H1 (cell line): ENCODE data around the gene FRMPD4. TPM values are rescaled to one million over a fixed set of nuclear protein-coding genes. Genes with fewer than 3 reads are reported as not detected.

Experiments
- CTCF ChIA-PET: fragments of 300-600 bp; sonication (Branson Sonifier 250); formaldehyde crosslinking; loops from one replicate; lab custom pipeline; 2021; ENCODE audit not compliant: partially characterized antibody; lab: Charles Lee
- POLR2A ChIA-PET: fragments of 300-600 bp; sonication (Branson Sonifier 250); formaldehyde crosslinking; loops from one replicate; lab custom pipeline; 2021; ENCODE audit warnings: inconsistent platforms; ENCODE audit not compliant: partially characterized antibody; lab: Charles Lee
- DNase-seq, 2 experiments: peaks; one replicate each; pipeline versions ENCODE4 v3.0.0 to v3.0.0-alpha.2; 2010 to 2022; ENCODE audit warnings: low spot score in 2 of 2, low read depth in 1 of 2, mixed read lengths in 1 of 2
- FAIRE-seq: peaks from 2 replicates; lab custom pipeline; 2011; peaks lifted over from hg19 to GRCh38; lab: Jason Lieb, UNC
- H2AFZ ChIP-seq: 2 replicates; pipeline ENCODE4 v1.8.1; 2012; ENCODE audit warnings: low read length, inconsistent platforms
- H2AK5ac ChIP-seq: 2 replicates; pipeline ENCODE4 v1.6.1; 2013; ENCODE audit warnings: low read depth, low read length
- H2BK120ac ChIP-seq: replicated peaks from 2 replicates; pipeline ENCODE3; 2013; ENCODE audit warnings: low read depth, low read length, inconsistent platforms
- H2BK12ac ChIP-seq: 2 replicates; pipeline ENCODE4 v1.6.1; 2013; ENCODE audit warnings: low read depth, low read length
- H2BK15ac ChIP-seq: 2 replicates; pipeline ENCODE4 v1.6.1; 2013; ENCODE audit warnings: low read length
- H2BK20ac ChIP-seq: 2 replicates; pipeline ENCODE4 v1.6.1; 2013; ENCODE audit warnings: low read length
- H2BK5ac ChIP-seq: 2 replicates; pipeline ENCODE4 v1.6.1; 2013; ENCODE audit warnings: low read depth, low read length
- H3K14ac ChIP-seq: 2 replicates; pipeline ENCODE4 v1.6.1; 2013; ENCODE audit warnings: inconsistent platforms; ENCODE audit not compliant: insufficient read length
- H3K18ac ChIP-seq: 2 replicates; pipeline ENCODE4 v1.6.1; 2013; ENCODE audit warnings: low read length; ENCODE audit errors: extremely low read depth
- H3K23ac ChIP-seq: 2 replicates; pipeline ENCODE4 v1.6.1; 2013; ENCODE audit warnings: inconsistent platforms; ENCODE audit not compliant: insufficient read length
- H3K23me2 ChIP-seq: 2 replicates; pipeline ENCODE4 v1.6.1; 2013; ENCODE audit warnings: low read depth, low read length
- H3K27ac ChIP-seq: 2 replicates; pipeline ENCODE4 v1.6.1; 2011; ENCODE audit warnings: low read depth, low read length, inconsistent platforms
- H3K27me3 ChIP-seq, 4 experiments: replicated peaks in 1 of 4; 1 replicate in 1 of 4; 2 replicates in 3 of 4; pipeline versions ENCODE4 v1.6.1 to v1.8.1; 2011 to 2013; ENCODE audit warnings: low read length in 3 of 4, mild to moderate bottlenecking in 3 of 4, inconsistent platforms in 2 of 4, mixed read lengths in 2 of 4, moderate library complexity in 1 of 4; ENCODE audit not compliant: control insufficient read depth in 3 of 4, insufficient read depth in 3 of 4; ENCODE audit errors: extremely low read depth in 1 of 4
- H3K36me3 ChIP-seq, 4 experiments: 2 replicates each; pipeline versions ENCODE4 v1.6.1 to v1.8.1; 2011 to 2013; ENCODE audit warnings: mild to moderate bottlenecking in 4 of 4, low read length in 3 of 4, moderate library complexity in 2 of 4, control low read depth in 1 of 4, inconsistent platforms in 1 of 4; ENCODE audit not compliant: insufficient read depth in 4 of 4, control insufficient read depth in 2 of 4
- H3K4ac ChIP-seq: replicated peaks from 2 replicates; pipeline ENCODE3; 2013; ENCODE audit warnings: low read length, low read depth, mixed read lengths, inconsistent platforms; ENCODE audit not compliant: insufficient read length
- H3K4me1 ChIP-seq, 4 experiments: replicated peaks in 1 of 4; 1 replicate in 1 of 4; 2 replicates in 3 of 4; pipeline versions ENCODE4 v1.6.1 to v1.8.1; 2011 to 2013; ENCODE audit warnings: low read length in 3 of 4, inconsistent platforms in 2 of 4, mixed read lengths in 1 of 4; ENCODE audit not compliant: insufficient read depth in 4 of 4, control insufficient read depth in 3 of 4
- H3K4me2 ChIP-seq, 2 experiments: 2 replicates each; pipeline versions ENCODE4 v1.6.1 to v1.8.1; 2011 to 2013; ENCODE audit warnings: low read depth in 2 of 2, low read length in 2 of 2, control low read depth in 1 of 2, inconsistent platforms in 1 of 2, mild to moderate bottlenecking in 1 of 2; ENCODE audit not compliant: insufficient read depth in 1 of 2
- H3K4me3 ChIP-seq, 4 experiments: fragments of 200-600, 300-600 bp in 1 of 4; sonication (generic), shearing (Covaris generic), sonication (Bioruptor Twin) in 1 of 4; 2 replicates each; pipeline versions ENCODE4 v1.5.1 to v1.8.1; 2011 to 2016; ENCODE audit warnings: low read length in 4 of 4, low read depth in 3 of 4, control low read depth in 2 of 4, inconsistent platforms in 2 of 4, mild to moderate bottlenecking in 2 of 4, mixed read lengths in 1 of 4, moderate library complexity in 1 of 4; ENCODE audit not compliant: insufficient read depth in 2 of 4; ENCODE audit errors: extremely low read depth in 1 of 4
- H3K56ac ChIP-seq: replicated peaks from 2 replicates; pipeline ENCODE3; 2013; ENCODE audit warnings: low read depth, mild to moderate bottlenecking, mixed read lengths, low read length, inconsistent platforms; ENCODE audit not compliant: insufficient read length
- H3K79me1 ChIP-seq: 2 replicates; pipeline ENCODE4 v1.6.1; 2013; ENCODE audit warnings: low read depth, low read length, control low read depth
- H3K79me2 ChIP-seq, 2 experiments: 2 replicates each; pipeline versions ENCODE4 v1.6.1 to v1.8.1; 2012 to 2013; ENCODE audit warnings: low read length in 2 of 2, mild to moderate bottlenecking in 2 of 2, inconsistent platforms in 1 of 2; ENCODE audit not compliant: insufficient read depth in 2 of 2, control insufficient read depth in 1 of 2
- H3K9ac ChIP-seq, 4 experiments: replicated peaks in 1 of 4; 1 replicate in 1 of 4; 2 replicates in 3 of 4; pipeline versions ENCODE4 v1.6.1 to v1.8.1; 2011 to 2013; ENCODE audit warnings: low read depth in 3 of 4, low read length in 3 of 4, control low read depth in 2 of 4, mild to moderate bottlenecking in 2 of 4, moderate library complexity in 2 of 4, inconsistent platforms in 1 of 4; ENCODE audit errors: extremely low read depth in 1 of 4
- H3K9me3 ChIP-seq, 2 experiments: 2 replicates each; pipeline versions ENCODE4 v1.6.1 to v1.8.1; 2012 to 2013; ENCODE audit warnings: mild to moderate bottlenecking in 2 of 2, moderate library complexity in 2 of 2, control low read depth in 1 of 2, inconsistent platforms in 1 of 2, low read depth in 1 of 2, low read length in 1 of 2, mixed read lengths in 1 of 2; ENCODE audit not compliant: insufficient read depth in 2 of 2
- H4K20me1 ChIP-seq, 2 experiments: replicated peaks in 1 of 2; 2 replicates each; pipeline versions ENCODE3 to v1.8.1; 2011 to 2013; ENCODE audit warnings: inconsistent platforms in 2 of 2, low read length in 2 of 2, mild to moderate bottlenecking in 1 of 2; ENCODE audit not compliant: insufficient read depth in 2 of 2, control insufficient read depth in 1 of 2
- H4K5ac ChIP-seq: 2 replicates; pipeline ENCODE4 v1.6.1; 2013; ENCODE audit warnings: low read length, low read depth, mixed read lengths, inconsistent platforms; ENCODE audit not compliant: insufficient read length
- H4K8ac ChIP-seq: 2 replicates; pipeline ENCODE4 v1.8.0; 2013; ENCODE audit warnings: mild to moderate bottlenecking, moderate library complexity, low read length, inconsistent platforms; ENCODE audit not compliant: insufficient read depth; ENCODE audit errors: extremely low read depth
- H4K91ac ChIP-seq: replicated peaks from 2 replicates; pipeline ENCODE3; 2013; ENCODE audit warnings: low read length, mixed read lengths, inconsistent platforms; ENCODE audit not compliant: insufficient read length
- CBX5 ChIP-seq: fragments of 300-800, 300-1000 bp; sonication (generic); IDR thresholded peaks from 2 replicates; pipeline ENCODE4 v1.7.1; 2016; ENCODE audit warnings: antibody characterized with exemption, low read length, low read depth
- CREB1 ChIP-seq: IDR thresholded peaks from 2 replicates; pipeline ENCODE4 v1.6.1; 2012; ENCODE audit warnings: inconsistent platforms
- CTBP2 ChIP-seq: IDR thresholded peaks from 2 replicates; pipeline ENCODE4 v1.7.0; 2011; ENCODE audit warnings: borderline replicate concordance, mild to moderate bottlenecking, moderate library complexity, mixed read lengths, low read length; ENCODE audit not compliant: insufficient read depth, insufficient read length
- GTF2F1 ChIP-seq: IDR thresholded peaks from 2 replicates; pipeline ENCODE4 v1.6.1; 2012; ENCODE audit warnings: low read depth, low read length, improper control_type of control experiment, borderline replicate concordance
- RXRA ChIP-seq: IDR thresholded peaks from 2 replicates; pipeline ENCODE4 v1.6.1; 2011; ENCODE audit warnings: low read depth, mild to moderate bottlenecking, low read length, moderate library complexity; ENCODE audit not compliant: insufficient read depth
- TAF7 ChIP-seq: optimal IDR thresholded peaks from 2 replicates; pipeline ENCODE3; 2011; ENCODE audit warnings: low read depth, mild to moderate bottlenecking, inconsistent platforms, low read length, moderate library complexity, borderline replicate concordance
- WGBS, 2 experiments: shearing (Covaris generic) in 1 of 2; methylation state at CpG; one replicate each; pipeline versions ENCODE4 v1.1.6 to v1.1.7; 2013 to 2015; ENCODE audit warnings: low lambda C conversion rate in 2 of 2, mixed read lengths in 2 of 2, inconsistent platforms in 1 of 2, low coverage in 1 of 2, missing lambda C conversion rate in 1 of 2; ENCODE audit not compliant: insufficient replicate concordance in 2 of 2, insufficient coverage in 1 of 2, insufficient read length in 1 of 2; ENCODE audit errors: extremely low coverage in 1 of 2, missing lambda C conversion rate in 1 of 2; 5-methylcytosine and 5-hydroxymethylcytosine counted together
- polyA plus RNA-seq, 7 experiments: library from polyadenylated mRNA; depleted of rRNA in 3 of 7; stranded (reverse) in 5 of 7; unstranded in 2 of 7; fragments of >200 nt in 5 of 7; fragments of 200-250 nt in 2 of 7; gene quantifications; 1 replicate in 5 of 7; 2 replicates in 1 of 7; 4 replicates in 1 of 7; pipeline versions ENCODE4 v1.2.1 to v1.2.3, GENCODE V29; 2011 to 2013; ENCODE audit warnings: missing spikeins in 2 of 7, mixed read lengths in 2 of 7
- total RNA-seq: library from RNA; stranded (reverse); fragmentation: NEBNext Ultra II Directional; extraction: Animal tissue kit (Norgen Biotek cat#: 25700); gene quantifications from 2 replicates; pipeline ENCODE4 v1.2.1, GENCODE V29; 2021

Gene FRMPD4
- total and polyA plus RNA-seq, 2 of the 8 experiments (the other 6 are each of a cell fraction or from before 2014, with no cell fraction given) = 0.02 to 0.37 TPM

DNA sequence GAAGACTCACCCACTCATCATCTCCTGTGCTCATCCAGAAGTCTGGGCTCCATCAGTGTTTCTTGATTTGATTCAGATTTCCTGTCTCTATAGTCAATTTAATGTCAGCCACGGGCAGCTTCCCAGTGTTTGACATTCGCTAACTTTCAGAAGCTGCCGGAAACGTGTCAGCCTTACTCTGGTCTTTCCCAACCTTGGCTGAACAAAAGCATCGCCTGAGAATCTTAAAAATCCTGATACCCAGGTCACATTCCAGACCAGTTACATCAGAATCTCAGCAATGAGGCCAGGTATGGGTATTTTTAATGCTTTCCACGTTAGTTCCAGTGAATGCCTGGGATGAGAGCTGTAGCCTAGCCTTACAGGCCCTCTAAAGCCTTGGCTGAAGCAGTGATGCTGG, 233.8 kb downstream of the FRMPD4 start:
- Histone ChIP-seq H3K56ac (no peak overlapping the region), H2BK120ac (no peak overlapping the region), H2BK20ac (no peak overlapping the region), H3K23me2 (no peaks in the 10 kb centered on the region), H4K8ac (no peak overlapping the region), H3K4me1 (no peaks in the 10 kb centered on the region), H3K14ac (no peak overlapping the region), H3K27ac (no peak overlapping the region), H3K79me2 (no peaks in the 10 kb centered on the region), H4K5ac (no peak overlapping the region), H4K91ac (no peak overlapping the region), H2BK12ac (no peak overlapping the region), H3K18ac (no peak overlapping the region), H3K9ac (no peak overlapping the region), H3K79me1 (no peaks in the 10 kb centered on the region), H2BK15ac (no peak overlapping the region), H2BK5ac (no peak overlapping the region), H3K9me3 (no peaks in the 10 kb centered on the region), H3K23ac (no peak overlapping the region), H2AK5ac (no peak overlapping the region), H3K4me2 (no peak overlapping the region), H2AFZ (no peak overlapping the region), H3K4me3 (no peak overlapping the region), H4K20me1 (no peaks in the 10 kb centered on the region), H3K36me3 (no peaks in the 10 kb centered on the region), H3K4ac (no peak overlapping the region), H3K27me3 (no peaks in the 10 kb centered on the region)
- FAIRE-seq (no peak), DNase-seq (peak in 1 of 2 experiments; percentile 17)
- no peak for TF ChIP-seq RXRA
- no peak for TF ChIP-seq CBX5
- TF ChIP-seq TAF7 = no peak
- TF ChIP-seq GTF2F1 = no peak
- TF ChIP-seq CREB1 = no peak
- no peak for TF ChIP-seq CTBP2
- ChIA-PET CTCF (interaction anchor here (1.4 kb wide), 1 partner anchor 8 kb away, joined by 3 read pairs; no protein-coding TSS in a partner anchor), POLR2A (no interaction called here)
- 81% methylated on average over 5 of the region's 6 CpGs; no CpG with 5 or more reads in 1 of the 2 experiments for WGBS, 2 experiments
